ENCODE data around the gene TRIM14. TPM values are rescaled to one million over a fixed set of nuclear protein-coding genes. Genes with fewer than 3 reads are reported as not detected.
A peak's percentile ranks its signal among the peaks of the same experiment; 100 is the strongest.

Gene TRIM14
- total and polyA plus RNA-seq, 2 of the 13 experiments (the other 11 are each of a cell fraction or from before 2014, with no cell fraction given): 9.2 to 13.0 TPM

DNA sequence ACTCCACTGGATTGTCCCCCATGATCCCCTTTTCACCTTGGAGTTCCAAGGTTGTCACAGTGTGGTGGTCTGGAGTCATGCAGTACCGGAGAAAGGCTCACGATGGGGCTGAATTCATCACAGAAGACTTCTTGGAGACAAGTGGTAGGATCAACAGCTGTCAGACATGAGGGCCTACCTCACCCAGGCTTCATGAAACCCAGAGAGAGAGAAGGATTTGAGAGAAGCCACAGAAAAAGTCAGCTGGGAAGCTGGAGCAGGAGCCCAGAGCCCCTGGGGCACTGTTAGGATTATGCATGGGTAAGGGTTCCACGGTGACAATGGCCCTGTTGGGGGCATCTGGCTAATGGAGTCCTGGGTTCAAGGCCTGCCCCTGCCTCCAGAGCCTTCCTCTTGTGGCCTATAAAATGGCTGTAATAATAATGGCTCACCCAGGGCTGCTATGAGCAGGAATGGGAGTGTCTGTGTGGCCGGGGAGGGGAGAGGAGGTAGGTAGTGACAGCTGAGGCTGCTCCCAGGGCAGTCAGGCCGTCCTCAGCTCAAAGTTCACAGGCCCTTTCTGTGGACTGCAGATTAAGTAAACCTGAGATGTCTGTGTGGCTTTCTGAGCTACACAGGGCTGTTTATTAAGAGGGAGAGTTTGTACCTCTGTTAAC lies 910 bp downstream of the TRIM14 start:
- H3K9me3 ChIP-seq (ENCODE audit: low read length): no peaks in the 10 kb centered on the region
- peaks cover 4% of the 10 kb centered on the region for H3K79me2 ChIP-seq (ENCODE audit: insufficient read depth, low read length)
- H4K20me1 ChIP-seq (ENCODE audit: insufficient read depth, low read length): no peaks in the 10 kb centered on the region
- DNase-seq (ENCODE audit: low spot score) (peak; percentile 82), ATAC-seq (peak; percentile 86), FAIRE-seq (peak; percentile 70)
- ChIA-PET CTCF (ENCODE audit: low intra/inter-chr PET ratio, low total read pairs) (no interaction called here), POLR2A (interaction anchor here (0.8 to 3.4 kb wide), 15 partner anchors 8 to 138 kb away, joined by 3 to 27 read pairs (median 7); partner anchors contain the start of genes CORO2A, NANS and TBC1D2)
- WGBS (ENCODE audit: low lambda C conversion rate): 32% methylated on average over 5 of the region's 5 CpGs
- no peaks in the 10 kb centered on the region for H3K27me3 ChIP-seq (ENCODE audit: control insufficient read depth in 1 of 2, insufficient read depth in 2 of 2, low read length in 2 of 2)
- H3K4me1 ChIP-seq (ENCODE audit: insufficient read depth, low read length): peaks cover 19% of the 10 kb centered on the region
- BruUV-seq (replicated peaks): TSS peak; percentile 44
- H3K4me3 ChIP-seq (replicated peaks in 1 of 3; ENCODE audit: insufficient read depth in 1 of 3, low read depth in 2 of 3, low read length in 3 of 3): peak overlapping the region; percentile 57 to 87 (median 81)
- H3K27ac ChIP-seq (ENCODE audit: extremely low read length, insufficient read depth, low read length): peak overlapping the region; percentile 81
- intact Hi-C loops (cut with micrococcal nuclease; ENCODE audit: unreplicated experiment): loop anchor here (2.0 to 10.0 kb wide), 2 partner anchors 47 to 147 kb away; no protein-coding TSS in a partner anchor
- H2AFZ ChIP-seq (ENCODE audit: low read length): no peak overlapping the region
- in situ Hi-C loops (cut with HindIII; ENCODE audit: extremely low pct_ligation_motif_present, low pct_unique_long_range_greater_than_20kb): loop anchor here (5.0 kb wide), 1 partner anchor 74 kb away; the partner anchor contains the start of gene CORO2A
- H3K36me3 ChIP-seq (replicated peaks in 1 of 2; ENCODE audit: control insufficient read depth in 1 of 2, insufficient read depth in 2 of 2, low read length in 2 of 2): no peaks in the 10 kb centered on the region
- peak overlapping the region; percentile 60 for H3K9ac ChIP-seq (ENCODE audit: insufficient read depth, low read depth, low read length)
- peak overlapping the region; percentile 76 for H3K4me2 ChIP-seq (ENCODE audit: low read depth, low read length)
- peak; percentile 58 for TF ChIP-seq NCOR1 (IDR thresholded peaks at IDR 0.05; ENCODE audit: borderline replicate concordance, low read length)
- TF ChIP-seq EEA1 (CRISPR knock-in tag; IDR thresholded peaks at IDR 0.05; ENCODE audit: borderline replicate concordance): no peak
- TF ChIP-seq FOXA1 (IDR thresholded peaks at IDR 0.05): no peak
- peak; percentile 36; the same call in 1 of the 2 replicates for TF ChIP-seq FOXA1 (CRISPR knock-in tag; IDR thresholded peaks at IDR 0.05)
- TF ChIP-seq SMC3 (IDR thresholded peaks at IDR 0.05; ENCODE audit: low read length): 0 out of 2 replicates have a peak, but pooled peaks have one; percentile 18
- TF ChIP-seq NFYC (CRISPR knock-in tag; IDR thresholded peaks at IDR 0.05): no peak
- peak; percentile 12; the same call in 1 of the 2 replicates for TF ChIP-seq MIXL1 (CRISPR knock-in tag; IDR thresholded peaks at IDR 0.05)
- TF ChIP-seq MTA3 (CRISPR knock-in tag; IDR thresholded peaks at IDR 0.05): no peak
- TF ChIP-seq MAZ (IDR thresholded peaks at IDR 0.05; ENCODE audit: borderline replicate concordance, low read depth, low read length): no peak
- TF ChIP-seq MAZ (CRISPR knock-in tag; IDR thresholded peaks at IDR 0.05; ENCODE audit: low read depth): 0 out of 2 replicates have a peak, but pooled peaks have one; percentile 9
- TF ChIP-seq ZNF207 (IDR thresholded peaks at IDR 0.05; ENCODE audit: borderline replicate concordance): no peak
- 0 out of 2 replicates have a peak, but pooled peaks have one; percentile 40 for TF ChIP-seq ZNF792 (CRISPR knock-in tag; IDR thresholded peaks at IDR 0.05)
- TF ChIP-seq AKAP8 (CRISPR knock-in tag; IDR thresholded peaks at IDR 0.05): no peak
- TF ChIP-seq, protein P1, sequence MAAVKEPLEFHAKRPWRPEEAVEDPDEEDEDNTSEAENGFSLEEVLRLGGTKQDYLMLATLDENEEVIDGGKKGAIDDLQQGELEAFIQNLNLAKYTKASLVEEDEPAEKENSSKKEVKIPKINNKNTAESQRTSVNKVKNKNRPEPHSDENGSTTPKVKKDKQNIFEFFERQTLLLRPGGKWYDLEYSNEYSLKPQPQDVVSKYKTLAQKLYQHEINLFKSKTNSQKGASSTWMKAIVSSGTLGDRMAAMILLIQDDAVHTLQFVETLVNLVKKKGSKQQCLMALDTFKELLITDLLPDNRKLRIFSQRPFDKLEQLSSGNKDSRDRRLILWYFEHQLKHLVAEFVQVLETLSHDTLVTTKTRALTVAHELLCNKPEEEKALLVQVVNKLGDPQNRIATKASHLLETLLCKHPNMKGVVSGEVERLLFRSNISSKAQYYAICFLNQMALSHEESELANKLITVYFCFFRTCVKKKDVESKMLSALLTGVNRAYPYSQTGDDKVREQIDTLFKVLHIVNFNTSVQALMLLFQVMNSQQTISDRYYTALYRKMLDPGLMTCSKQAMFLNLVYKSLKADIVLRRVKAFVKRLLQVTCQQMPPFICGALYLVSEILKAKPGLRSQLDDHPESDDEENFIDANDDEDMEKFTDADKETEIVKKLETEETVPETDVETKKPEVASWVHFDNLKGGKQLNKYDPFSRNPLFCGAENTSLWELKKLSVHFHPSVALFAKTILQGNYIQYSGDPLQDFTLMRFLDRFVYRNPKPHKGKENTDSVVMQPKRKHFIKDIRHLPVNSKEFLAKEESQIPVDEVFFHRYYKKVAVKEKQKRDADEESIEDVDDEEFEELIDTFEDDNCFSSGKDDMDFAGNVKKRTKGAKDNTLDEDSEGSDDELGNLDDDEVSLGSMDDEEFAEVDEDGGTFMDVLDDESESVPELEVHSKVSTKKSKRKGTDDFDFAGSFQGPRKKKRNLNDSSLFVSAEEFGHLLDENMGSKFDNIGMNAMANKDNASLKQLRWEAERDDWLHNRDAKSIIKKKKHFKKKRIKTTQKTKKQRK (IDR thresholded peaks at IDR 0.05; ENCODE audit: low read length): no peak
- TF ChIP-seq ZIK1 (CRISPR knock-in tag; IDR thresholded peaks at IDR 0.05; ENCODE audit: borderline replicate concordance, low read depth): no peak
- no peak for TF ChIP-seq ZNF205 (CRISPR knock-in tag; IDR thresholded peaks at IDR 0.05)
- no peak for TF ChIP-seq ISX (CRISPR knock-in tag; conservative IDR thresholded peaks at IDR 0.05)
- TF ChIP-seq BRD4 (CRISPR knock-in tag; IDR thresholded peaks at IDR 0.05): no peak
- TF ChIP-seq ZNF747 (CRISPR knock-in tag; IDR thresholded peaks at IDR 0.05; ENCODE audit: borderline replicate concordance): no peak
- TF ChIP-seq, protein P2, sequence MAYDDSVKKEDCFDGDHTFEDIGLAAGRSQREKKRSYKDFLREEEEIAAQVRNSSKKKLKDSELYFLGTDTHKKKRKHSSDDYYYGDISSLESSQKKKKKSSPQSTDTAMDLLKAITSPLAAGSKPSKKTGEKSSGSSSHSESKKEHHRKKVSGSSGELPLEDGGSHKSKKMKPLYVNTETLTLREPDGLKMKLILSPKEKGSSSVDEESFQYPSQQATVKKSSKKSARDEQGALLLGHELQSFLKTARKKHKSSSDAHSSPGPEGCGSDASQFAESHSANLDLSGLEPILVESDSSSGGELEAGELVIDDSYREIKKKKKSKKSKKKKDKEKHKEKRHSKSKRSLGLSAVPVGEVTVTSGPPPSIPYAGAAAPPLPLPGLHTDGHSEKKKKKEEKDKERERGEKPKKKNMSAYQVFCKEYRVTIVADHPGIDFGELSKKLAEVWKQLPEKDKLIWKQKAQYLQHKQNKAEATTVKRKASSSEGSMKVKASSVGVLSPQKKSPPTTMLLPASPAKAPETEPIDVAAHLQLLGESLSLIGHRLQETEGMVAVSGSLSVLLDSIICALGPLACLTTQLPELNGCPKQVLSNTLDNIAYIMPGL (CRISPR knock-in tag; IDR thresholded peaks at IDR 0.05; ENCODE audit: borderline replicate concordance in 1 of 2, low read depth in 1 of 2): peak in 1 of 2 experiments; percentile 25; a peak in 1 of 4 replicates
- TF ChIP-seq FOXO1 (CRISPR knock-in tag; IDR thresholded peaks at IDR 0.05): no peak

All from HepG2 (cell line).